Endothelial cell (in vitro differentiated cells): ENCODE measurements around the gene C19orf81. TPM values are rescaled to one million over a fixed set of nuclear protein-coding genes. Genes with fewer than 3 reads are reported as not detected.
A peak's percentile ranks its signal among the peaks of the same experiment; 100 is the strongest.

Source experiments
- DNase-seq: peaks from one replicate; pipeline ENCODE4 v3.0.0; 2021; ENCODE audit warnings: low spot score
- H3K27ac Mint-ChIP-seq: one replicate; pipeline ENCODE4 v1.8.0; 2021; ENCODE audit warnings: mixed read lengths, inconsistent platforms; ENCODE audit not compliant: unreplicated experiment
- H3K27me3 Mint-ChIP-seq: one replicate; pipeline ENCODE4 v1.8.0; 2021; ENCODE audit warnings: mild to moderate bottlenecking, moderate library complexity, mixed read lengths, inconsistent platforms; ENCODE audit not compliant: unreplicated experiment
- H3K36me3 Mint-ChIP-seq: one replicate; pipeline ENCODE4 v1.8.0; 2021; ENCODE audit warnings: mild to moderate bottlenecking, low read depth, mixed read lengths, inconsistent platforms; ENCODE audit not compliant: unreplicated experiment
- H3K4me1 Mint-ChIP-seq: one replicate; pipeline ENCODE4 v1.8.0; 2021; ENCODE audit warnings: mild to moderate bottlenecking, mixed read lengths, inconsistent platforms; ENCODE audit not compliant: unreplicated experiment
- H3K4me3 Mint-ChIP-seq: one replicate; pipeline ENCODE4 v1.8.0; 2021; ENCODE audit warnings: mild to moderate bottlenecking, mixed read lengths, inconsistent platforms; ENCODE audit not compliant: unreplicated experiment
- H3K9me3 Mint-ChIP-seq: one replicate; pipeline ENCODE4 v1.8.0; 2021; ENCODE audit warnings: mixed read lengths, inconsistent platforms; ENCODE audit not compliant: unreplicated experiment
- CTCF ChIP-seq: fragments of 200-600 bp; sonication (generic); IDR thresholded peaks from one replicate; pipeline ENCODE4 v1.5.0; 2021; ENCODE audit warnings: antibody characterized with exemption; ENCODE audit not compliant: unreplicated experiment
- total RNA-seq: library from RNA; stranded (reverse); fragmentation: NEBNext Ultra II Directional; extraction: Animal tissue kit (Norgen Biotek cat#: 25700); gene quantifications from one replicate; pipeline ENCODE4 v1.2.1, GENCODE V29; 2021; ENCODE audit not compliant: unreplicated experiment

The C19orf81 gene
- total RNA-seq, 1 donor from 2014 or later: not detected

GRCh38 chr19:50677636-50678035 lies 28.4 kb downstream of the C19orf81 start:
- no peak for TF ChIP-seq CTCF
- Mint-ChIP-seq H3K9me3 (peaks cover 50% of the 10 kb centered on the region), H3K4me1 (no peaks in the 10 kb centered on the region)

DNA sequence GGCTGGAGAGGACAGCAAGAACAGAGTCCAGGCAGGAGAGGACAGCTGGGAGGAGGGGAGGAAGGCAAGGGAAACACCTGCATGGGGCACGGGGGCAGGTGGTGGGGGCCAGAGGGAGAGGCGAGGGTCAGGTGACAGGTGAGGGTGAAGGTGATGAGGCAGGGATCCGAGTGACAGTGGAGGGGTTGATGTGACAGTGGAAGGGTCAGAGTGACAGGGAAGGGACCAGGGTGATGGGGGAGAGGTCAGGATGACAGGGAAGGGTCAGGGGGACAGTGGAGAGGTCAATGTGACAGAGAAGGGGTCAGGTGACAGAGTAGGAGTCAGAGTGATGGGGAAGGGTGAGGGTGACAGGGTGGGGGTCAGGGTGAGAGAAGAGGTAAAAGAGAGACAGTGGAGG lies 29.1 kb downstream of the C19orf81 start:
- no peaks in the 10 kb centered on the region for H3K4me1 Mint-ChIP-seq
- peaks cover 14% of the 10 kb centered on the region for H3K27me3 Mint-ChIP-seq
- H3K27ac Mint-ChIP-seq: no peak overlapping the region
- peaks cover 25% of the 10 kb centered on the region for H3K36me3 Mint-ChIP-seq
- no peak overlapping the region for H3K4me3 Mint-ChIP-seq
- no peak for TF ChIP-seq CTCF
- H3K9me3 Mint-ChIP-seq: peaks cover 52% of the 10 kb centered on the region
- no peak for DNase-seq

More at GRCh38 chr19:50677636-50678035, 28.4 kb downstream of the C19orf81 start:
- Mint-ChIP-seq H3K27me3 (peaks cover 17% of the 10 kb centered on the region), H3K4me3 (peak overlapping the region; percentile 9), H3K27ac (no peak overlapping the region), H3K36me3 (peaks cover 25% of the 10 kb centered on the region)
- no peak for DNase-seq

DNA sequence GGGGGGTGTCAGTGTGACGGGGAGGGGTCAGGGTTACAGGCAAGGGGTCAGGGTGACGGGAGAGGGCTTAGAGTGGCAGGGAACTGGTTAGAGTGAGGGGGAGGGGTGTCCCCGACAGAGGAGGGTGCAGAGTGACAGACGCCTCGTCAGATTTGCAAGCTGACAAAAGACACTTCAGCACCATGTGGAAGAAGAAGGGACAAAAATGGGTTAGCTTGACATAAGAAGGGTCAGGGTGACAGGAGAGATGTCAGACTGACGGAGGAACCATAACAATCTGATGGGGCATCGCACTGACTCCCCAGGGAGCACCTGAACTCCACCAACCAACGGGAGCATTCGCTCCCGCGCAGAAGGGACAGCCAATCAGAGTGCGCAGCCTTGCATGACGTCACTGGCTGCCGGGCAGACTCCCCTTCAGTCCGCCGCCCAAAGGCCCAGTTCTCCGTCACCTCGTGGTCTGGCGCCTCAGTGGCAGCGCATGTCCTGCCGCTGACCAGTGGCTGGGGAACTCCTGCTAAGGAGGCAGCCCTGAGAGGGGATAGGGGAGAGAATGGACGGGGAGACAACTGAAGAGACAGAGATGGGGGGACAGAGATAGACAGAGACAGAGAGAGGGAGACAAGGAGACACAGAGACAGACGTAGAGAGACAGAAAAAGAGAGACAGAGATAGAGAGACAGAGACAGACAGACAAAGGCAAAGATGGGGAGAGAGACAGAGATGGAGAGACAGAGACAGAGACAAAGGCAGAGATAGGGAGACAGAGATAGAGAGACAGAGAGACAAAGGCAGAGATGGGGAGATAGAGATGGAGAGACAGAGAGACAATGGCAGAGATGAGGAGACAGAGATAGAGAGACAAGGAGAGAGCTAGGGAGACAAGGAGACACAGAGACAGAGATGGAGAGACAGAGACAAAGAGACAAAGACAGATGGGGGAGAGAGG lies 30.2 kb downstream of the C19orf81 start:
- no peak for TF ChIP-seq CTCF
- Mint-ChIP-seq H3K9me3 (peaks cover 53% of the 10 kb centered on the region), H3K4me1 (no peaks in the 10 kb centered on the region), H3K27me3 (peaks cover 14% of the 10 kb centered on the region), H3K27ac (no peak overlapping the region), H3K4me3 (peak overlapping the region; percentile 69), H3K36me3 (peaks cover 25% of the 10 kb centered on the region)
- peak; percentile 18 for DNase-seq

- H3K9me3 Mint-ChIP-seq: peaks cover 33% of the 10 kb centered on the region
- peaks cover 7% of the 10 kb centered on the region for H3K27me3 Mint-ChIP-seq
- H3K36me3 Mint-ChIP-seq: peaks cover 18% of the 10 kb centered on the region
- no peak overlapping the region for H3K27ac Mint-ChIP-seq
- H3K4me3 Mint-ChIP-seq: no peak overlapping the region
- DNase-seq: no peak
- no peaks in the 10 kb centered on the region for H3K4me1 Mint-ChIP-seq
- no peak for TF ChIP-seq CTCF
These were observed 37.2 kb downstream of the C19orf81 start for GRCh38 chr19:50686310-50687032.
